HG02840 (cell line): ENCODE data around the gene TRIM8.

ENCODE experiments used
- ATAC-seq: cut with Tn5 transposase; IDR thresholded peaks from one replicate; pipeline ENCODE4 v1.9.1; 2021; ENCODE audit warnings: mild to moderate bottlenecking, moderate library complexity, moderate number of reproducible peaks; ENCODE audit not compliant: unreplicated experiment, low FRiP score

TRIM8 gene

GRCh38 chr10:102648269-102648888 lies 4.1 kb downstream of the TRIM8 start:
- ATAC-seq: no peak

DNA sequence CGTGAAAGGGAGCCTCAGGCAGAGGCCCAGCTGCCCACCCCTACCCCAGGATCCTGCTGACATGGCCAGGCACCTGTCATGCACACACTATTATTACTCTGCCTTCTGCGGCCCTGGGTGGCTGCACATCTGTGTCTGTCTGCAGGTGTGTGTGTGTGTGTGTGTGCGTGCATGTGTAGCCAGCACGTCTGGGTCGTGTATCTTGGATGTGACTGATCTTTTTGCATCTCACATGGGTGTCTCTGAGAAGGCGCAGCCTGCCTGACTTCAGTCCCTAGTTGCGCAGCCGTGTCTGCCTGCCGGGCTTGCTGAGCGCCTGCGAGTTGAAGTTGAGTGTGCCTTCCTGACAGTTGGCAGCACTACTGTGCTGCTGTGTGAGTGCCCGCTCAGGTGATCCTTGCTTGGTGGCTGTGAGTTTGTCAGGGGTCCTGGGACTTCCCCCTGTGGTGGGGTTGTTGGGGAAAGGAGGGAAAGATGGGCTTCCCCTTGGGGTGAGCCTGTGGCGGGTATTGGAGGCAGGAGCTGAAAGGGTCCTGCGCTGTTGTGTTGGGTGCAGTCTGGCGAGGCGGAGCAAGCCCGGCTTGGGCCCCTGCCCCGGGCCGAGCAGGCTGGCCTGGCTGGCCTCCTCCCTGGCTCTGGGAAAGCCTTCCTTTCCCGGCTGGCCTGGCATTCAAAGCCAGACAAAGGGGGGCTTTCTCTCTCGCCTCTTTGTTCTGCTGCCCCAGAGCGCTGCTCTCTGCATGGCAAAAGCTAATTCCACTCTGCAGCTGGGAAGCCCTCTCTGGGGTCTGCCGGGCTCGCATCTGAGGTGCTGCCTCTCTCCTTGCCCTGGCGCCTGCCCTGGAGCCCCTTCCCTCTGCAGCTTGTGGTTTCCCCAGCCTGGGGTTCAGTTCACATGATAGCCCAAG lies 4.9 kb downstream of the TRIM8 start:
- no peak for ATAC-seq

GRCh38 chr10:102649797-102650654 lies 5.7 kb downstream of the TRIM8 start:
- ATAC-seq: no peak

DNA sequence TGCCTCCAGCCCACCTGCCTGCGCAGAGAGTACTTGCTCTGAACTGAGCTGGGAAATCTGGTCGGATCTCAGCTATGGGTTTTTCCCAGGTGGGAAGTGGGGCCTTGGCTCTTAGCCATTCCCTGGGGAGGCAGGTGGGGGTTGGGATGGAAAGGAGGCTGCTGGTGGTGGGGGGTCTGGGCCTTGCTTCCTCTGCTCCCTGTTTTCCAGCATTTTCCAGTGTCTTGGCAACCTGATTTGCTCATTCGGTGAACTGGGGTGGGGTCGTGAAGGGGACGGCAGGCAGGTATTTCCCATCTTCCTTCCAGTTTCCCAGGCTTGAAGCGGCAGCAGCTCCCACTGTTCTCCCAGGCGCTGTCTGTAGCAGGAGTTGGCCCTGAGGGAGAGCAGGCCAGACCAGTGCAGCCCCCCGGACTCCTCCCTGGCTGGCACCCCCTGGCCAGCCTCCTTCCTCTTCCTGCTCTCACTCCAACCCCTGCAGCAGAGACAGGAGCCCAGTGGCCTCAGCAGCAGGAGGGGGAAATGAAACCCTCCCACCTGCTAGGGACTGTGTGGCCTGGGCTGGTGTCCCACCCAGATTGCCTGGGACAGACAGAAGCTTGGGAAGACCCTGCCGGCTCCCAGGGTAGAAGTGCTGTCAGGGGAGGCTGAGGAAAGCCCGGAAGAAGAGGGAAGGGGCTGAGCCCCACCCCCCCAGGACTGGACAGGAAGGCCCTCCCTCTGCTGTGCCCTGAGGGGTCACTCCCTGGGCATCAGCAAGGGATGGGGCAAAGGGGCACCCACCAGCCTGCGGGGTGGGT lies 6.6 kb downstream of the TRIM8 start:
- ATAC-seq: no peak

DNA sequence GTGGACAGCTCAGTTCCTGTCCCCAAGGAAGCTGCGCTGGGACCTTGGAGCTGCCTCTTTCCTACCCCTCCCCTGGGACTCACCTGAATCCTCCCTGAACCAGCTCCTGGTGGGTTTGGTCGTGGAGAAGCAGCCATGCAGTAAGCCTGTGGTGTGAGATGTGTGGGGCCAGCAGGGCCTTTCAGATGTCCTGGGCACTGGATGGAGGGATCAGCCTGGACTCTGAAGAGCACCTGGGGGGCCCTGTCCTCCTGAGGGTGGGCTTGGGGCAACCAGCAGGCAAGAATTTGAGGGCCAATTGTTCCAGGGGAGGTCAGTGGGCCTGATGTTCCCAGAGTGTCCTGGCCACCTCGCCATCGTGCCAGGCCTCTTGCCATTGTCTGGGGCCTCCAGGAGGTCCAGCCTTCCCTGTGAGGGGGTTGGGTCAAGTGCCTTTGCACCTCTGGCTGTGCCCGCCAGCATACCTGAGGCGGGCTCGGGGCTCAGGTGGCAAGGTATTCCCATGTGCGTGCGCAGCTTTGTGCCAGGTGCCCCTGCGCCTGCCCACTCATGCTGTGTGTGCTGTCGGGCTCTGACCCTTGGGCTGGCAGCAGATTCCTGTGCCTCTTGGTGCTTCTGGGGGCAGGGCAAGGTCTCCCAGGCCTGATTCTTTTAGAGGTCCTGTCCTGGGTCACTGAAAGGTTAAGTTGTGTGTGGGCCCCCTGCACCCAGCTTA lies 7.3 kb downstream of the TRIM8 start:
- ATAC-seq: no peak

GRCh38 chr10:102652170-102652916 lies 8.1 kb downstream of the TRIM8 start:
- ATAC-seq: peak; percentile 47

DNA sequence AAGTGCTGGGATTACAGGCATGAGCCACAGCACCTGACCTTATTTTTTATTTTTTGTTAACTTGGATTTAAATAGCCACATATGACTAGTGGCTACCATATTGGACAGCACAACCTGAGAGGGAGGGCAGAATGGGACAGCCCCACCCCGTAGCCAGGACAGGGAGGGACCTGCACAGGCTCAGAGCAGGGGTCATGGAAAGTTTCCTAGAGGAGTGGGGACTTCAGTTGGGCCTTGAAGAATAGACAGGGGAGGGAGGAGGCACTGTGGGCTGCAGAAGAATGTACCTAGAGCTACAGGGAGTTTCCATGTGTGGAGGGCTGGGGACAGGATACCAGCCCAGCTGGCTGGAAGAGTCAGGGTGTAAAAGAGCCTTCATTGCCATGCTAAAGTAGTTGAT lies 8.8 kb downstream of the TRIM8 start:
- no peak for ATAC-seq

- ATAC-seq: no peak
These were observed 10.3 kb downstream of the TRIM8 start for GRCh38 chr10:102654566-102654965.

GRCh38 chr10:102654969-102655368 lies 10.7 kb downstream of the TRIM8 start:
- ATAC-seq: no peak

DNA sequence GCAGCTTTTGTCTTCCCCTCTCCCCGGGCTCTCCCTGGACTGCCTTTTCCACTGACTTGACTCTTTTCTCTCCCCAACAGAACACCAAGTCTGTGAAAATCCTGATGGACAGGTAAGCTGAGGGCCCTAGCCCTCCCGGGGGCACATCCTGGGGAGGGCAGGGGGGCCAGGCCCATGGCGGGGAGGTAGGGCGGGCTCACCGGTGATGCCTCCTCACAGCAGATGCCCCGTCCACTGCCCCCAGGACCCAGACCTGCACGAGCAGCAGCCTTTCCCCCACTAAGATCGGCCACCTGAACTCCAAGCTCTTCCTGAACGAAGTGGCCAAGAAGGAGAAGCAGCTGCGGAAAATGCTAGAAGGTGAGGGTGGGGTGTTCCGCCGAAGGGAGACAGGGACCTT lies 11.7 kb downstream of the TRIM8 start:
- no peak for ATAC-seq

DNA sequence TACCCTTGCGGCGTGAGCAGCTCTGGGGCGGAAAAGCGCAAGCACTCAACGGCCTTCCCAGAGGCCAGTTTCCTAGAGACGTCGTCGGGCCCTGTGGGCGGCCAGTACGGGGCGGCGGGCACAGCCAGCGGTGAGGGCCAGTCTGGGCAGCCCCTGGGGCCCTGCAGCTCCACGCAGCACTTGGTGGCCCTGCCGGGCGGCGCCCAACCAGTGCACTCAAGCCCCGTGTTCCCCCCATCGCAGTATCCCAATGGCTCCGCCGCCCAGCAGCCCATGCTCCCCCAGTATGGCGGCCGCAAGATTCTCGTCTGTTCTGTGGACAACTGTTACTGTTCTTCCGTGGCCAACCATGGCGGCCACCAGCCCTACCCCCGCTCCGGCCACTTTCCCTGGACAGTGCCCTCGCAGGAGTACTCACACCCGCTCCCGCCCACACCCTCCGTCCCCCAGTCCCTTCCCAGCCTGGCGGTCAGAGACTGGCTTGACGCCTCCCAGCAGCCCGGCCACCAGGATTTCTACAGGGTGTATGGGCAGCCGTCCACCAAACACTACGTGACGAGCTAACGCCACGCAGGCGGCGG lies 12.6 kb downstream of the TRIM8 start:
- ATAC-seq: no peak

DNA sequence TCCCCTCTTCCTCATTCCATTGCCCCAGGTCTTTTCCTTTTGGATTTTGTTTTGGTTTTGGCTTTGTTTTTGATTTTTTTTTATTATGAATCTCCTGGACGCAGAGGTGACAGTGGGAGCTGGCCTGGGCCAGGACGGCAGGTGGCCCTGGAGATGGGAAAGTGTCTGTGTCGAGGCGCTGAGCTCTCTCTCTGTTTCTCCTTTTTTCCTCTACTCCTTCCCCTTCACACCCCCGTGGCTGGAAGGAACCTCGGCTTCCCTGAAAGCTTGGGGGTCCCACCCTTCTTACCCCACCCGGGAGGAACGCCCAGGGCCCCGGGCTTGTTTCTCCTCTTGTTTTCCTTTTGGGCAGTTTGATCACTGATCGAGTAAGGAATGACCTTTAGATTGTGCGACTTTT lies 13.2 kb downstream of the TRIM8 start:
- ATAC-seq: no peak

- no peak for ATAC-seq
These were observed 13.9 kb downstream of the TRIM8 start for GRCh38 chr10:102657984-102658724.

- ATAC-seq: no peak
These were observed 14.5 kb downstream of the TRIM8 start for GRCh38 chr10:102658802-102659201.

DNA sequence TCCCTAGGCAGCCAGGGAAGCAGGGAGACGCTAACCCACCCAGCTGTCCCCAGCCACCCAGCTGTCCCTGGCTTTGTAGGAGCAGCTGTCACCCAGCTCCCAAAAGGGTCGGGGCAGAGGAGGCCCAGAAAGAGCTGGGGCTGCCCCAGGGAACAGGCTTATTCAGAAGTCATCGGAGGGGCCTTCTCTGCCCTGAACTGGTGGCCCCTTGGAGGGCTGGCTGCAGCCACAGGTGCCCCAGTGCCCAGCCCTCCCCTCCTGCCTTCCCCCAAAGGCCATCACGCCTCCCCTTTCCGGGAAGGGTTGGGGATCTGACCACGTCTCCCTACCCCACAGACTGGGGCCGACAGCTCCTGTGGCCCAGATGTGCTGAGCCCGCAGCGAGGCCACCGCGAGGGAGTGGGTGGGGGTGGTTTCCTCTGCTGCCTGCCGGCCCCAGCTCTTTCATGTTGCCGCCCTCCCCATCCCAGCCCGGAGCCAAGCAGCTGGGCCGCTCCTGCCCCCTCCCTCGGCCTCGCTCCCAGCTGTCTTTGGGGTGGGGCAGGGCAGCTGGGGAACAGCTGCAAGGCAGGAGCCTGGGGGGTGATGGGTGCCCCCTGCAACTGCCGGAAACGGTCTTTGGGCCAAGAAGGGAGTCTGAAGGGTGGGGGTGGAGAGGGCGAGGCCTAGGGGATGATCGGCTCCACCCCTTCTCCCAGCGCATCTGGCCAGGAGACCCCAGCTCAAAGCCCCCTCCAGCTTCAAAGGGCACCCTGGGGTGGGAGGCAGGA lies 16.8 kb downstream of the TRIM8 start:
- ATAC-seq: peak; percentile 66

GRCh38 chr10:102661658-102662028 lies 17.4 kb downstream of the TRIM8 start:
- no peak for ATAC-seq

GRCh38 chr10:102665904-102666509 lies 21.7 kb downstream of the TRIM8 start:
- no peak for ATAC-seq
